HG02938 (cell line): Measurements from ENCODE around the gene ACOT11.
A peak's percentile ranks its signal among the peaks of the same experiment; 100 is the strongest.
"Not testable (repeated sequence)": the region's sequence is repeated elsewhere in the genome, so short reads cannot be mapped to it uniquely, and the experiment has no call there.

Experiments
- ATAC-seq: cut with Tn5 transposase; IDR thresholded peaks from one replicate; pipeline ENCODE4 v1.9.1; 2021; ENCODE audit warnings: mild to moderate bottlenecking, moderate library complexity; ENCODE audit not compliant: unreplicated experiment

The ACOT11 gene

GRCh38 chr1:54536656-54537055 lies 11.4 kb upstream of the ACOT11 start:
- not testable (repeated sequence) for ATAC-seq

GRCh38 chr1:54537611-54538010 lies 10.4 kb upstream of the ACOT11 start:
- ATAC-seq = no peak

GRCh38 chr1:54538538-54538937 lies 9.5 kb upstream of the ACOT11 start:
- no peak for ATAC-seq

GRCh38 chr1:54540582-54541295 lies 7.3 kb upstream of the ACOT11 start:
- no peak for ATAC-seq

GRCh38 chr1:54542120-54542961 lies 5.7 kb upstream of the ACOT11 start:
- peak; percentile 63 for ATAC-seq

- no peak for ATAC-seq
These were observed 5.0 kb upstream of the ACOT11 start for GRCh38 chr1:54542962-54543539.

GRCh38 chr1:54543729-54544496 lies 4.1 kb upstream of the ACOT11 start:
- ATAC-seq = no peak

GRCh38 chr1:54545916-54546635 lies 2.0 kb upstream of the ACOT11 start:
- no peak for ATAC-seq

- no peak for ATAC-seq
These were observed 1.2 kb upstream of the ACOT11 start for GRCh38 chr1:54546651-54547401.

GRCh38 chr1:54548389-54549044 lies 489 bp downstream of the ACOT11 start:
- ATAC-seq = no peak

GRCh38 chr1:54549181-54549924 lies 1.3 kb downstream of the ACOT11 start:
- ATAC-seq = no peak

- ATAC-seq = no peak
These were observed 3.9 kb downstream of the ACOT11 start for GRCh38 chr1:54551891-54552290.

- ATAC-seq = no peak
These were observed 5.7 kb downstream of the ACOT11 start for GRCh38 chr1:54553602-54554313.

- ATAC-seq = no peak
These were observed 8.1 kb downstream of the ACOT11 start for GRCh38 chr1:54556110-54556509.

- ATAC-seq = no peak
These were observed 9.8 kb downstream of the ACOT11 start for GRCh38 chr1:54557671-54558355.

- ATAC-seq = no peak
These were observed 10.5 kb downstream of the ACOT11 start for GRCh38 chr1:54558434-54559030.

- no peak for ATAC-seq
These were observed 11.1 kb downstream of the ACOT11 start for GRCh38 chr1:54559111-54559548.
